GM19023 (cell line): ENCODE results near the gene SLAMF8.

Source experiments
- ATAC-seq: cut with Tn5 transposase; IDR thresholded peaks from one replicate; pipeline ENCODE4 v1.9.1; 2021; ENCODE audit warnings: mild to moderate bottlenecking, moderate library complexity; ENCODE audit not compliant: unreplicated experiment

The SLAMF8 gene

GRCh38 chr1:159826441-159827101 is at the start of gene SLAMF8:
Gene SLAMF8, plus strand, starts transcription at chr1:159826873. Its CDS starts 26 bp downstream, at chr1:159826899.
- ATAC-seq: no peak

DNA sequence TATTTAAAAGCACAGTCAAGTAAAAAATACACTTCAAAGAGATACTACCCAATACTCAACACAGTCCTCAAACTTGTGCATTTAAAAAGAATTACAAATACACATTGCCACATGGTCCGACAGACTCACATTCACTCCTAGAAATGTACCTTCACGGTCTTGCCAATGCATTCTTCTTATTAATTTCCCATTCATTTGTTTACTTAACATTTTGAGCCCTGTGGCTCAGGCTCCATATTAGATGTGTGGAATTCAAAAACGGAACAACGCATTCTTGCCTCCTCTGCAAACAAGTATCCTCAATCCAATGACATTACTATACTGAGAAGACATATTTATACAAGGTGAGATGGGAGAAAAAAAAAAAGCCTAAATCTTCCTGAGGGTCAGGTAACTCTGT is 48.4 kb upstream of the SLAMF8 start:
- ATAC-seq: no peak

DNA sequence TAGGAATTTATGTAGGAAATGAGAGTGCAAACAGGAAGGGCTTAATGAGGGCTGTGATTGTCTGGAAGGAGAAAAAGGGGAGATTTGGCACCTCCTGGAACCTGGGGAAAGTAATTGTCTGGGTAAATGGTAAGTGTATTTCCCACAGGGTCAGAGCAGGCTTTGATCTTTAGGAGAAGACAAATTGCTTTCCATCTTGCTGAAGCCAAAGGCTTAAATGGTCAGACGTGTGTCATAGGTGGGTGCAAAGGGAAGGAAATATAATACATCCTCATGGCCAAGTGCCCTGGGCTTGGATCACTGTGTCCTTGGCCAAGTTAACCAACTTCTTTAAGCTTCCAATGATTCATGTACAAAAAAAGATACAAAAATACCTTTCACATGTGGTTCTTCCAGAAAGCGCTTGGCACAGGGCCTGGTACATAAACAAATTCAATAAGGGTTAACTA is 47.2 kb upstream of the SLAMF8 start:
- no peak for ATAC-seq

DNA sequence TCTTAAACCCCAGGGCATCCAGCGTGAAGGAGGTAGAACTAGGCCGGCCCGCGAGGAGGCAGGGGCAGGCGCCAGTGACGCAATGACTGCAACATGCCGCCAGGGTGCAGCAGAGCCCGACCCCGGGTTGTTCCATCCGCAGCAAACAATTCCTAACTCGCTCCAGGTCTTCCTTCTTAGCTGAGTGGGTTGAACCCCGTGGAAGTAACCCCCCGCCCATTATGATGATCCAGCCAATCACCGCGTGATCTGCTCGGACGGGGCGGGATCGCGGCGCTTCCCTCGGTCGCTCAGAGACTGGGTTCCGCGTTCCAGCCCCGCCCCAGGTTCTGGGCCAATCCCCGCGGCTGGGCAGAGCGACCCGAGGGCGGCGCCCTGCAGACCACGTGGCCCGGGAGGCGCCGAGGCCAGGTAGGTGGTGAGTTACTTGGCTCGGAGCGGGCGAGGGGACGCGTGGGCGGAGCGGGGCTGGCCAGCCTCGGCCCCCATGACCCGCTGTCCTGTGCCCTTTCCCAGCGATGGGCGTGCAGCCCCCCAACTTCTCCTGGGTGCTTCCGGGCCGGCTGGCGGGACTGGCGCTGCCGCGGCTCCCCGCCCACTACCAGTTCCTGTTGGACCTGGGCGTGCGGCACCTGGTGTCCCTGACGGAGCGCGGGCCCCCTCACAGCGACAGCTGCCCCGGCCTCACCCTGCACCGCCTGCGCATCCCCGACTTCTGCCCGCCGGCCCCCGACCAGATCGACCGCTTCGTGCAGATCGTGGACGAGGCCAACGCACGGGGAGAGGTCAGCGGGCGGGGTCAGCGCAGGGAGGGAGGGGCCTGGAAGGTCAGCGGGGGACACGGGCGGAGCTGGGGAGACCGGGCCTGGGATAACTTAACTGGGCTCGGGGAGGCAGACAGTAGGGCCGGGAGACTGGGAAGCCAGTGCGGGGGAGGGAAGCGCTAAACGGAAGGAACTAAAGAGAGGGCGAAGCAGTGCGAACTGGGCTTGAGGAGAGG is 45.8 kb upstream of the SLAMF8 start, which contains the start of gene DUSP23:
Gene DUSP23 (plus strand): TSS at position 380 of the 1,000 bp plus-strand sequence. CDS start 139 bp downstream, at position 519.
- ATAC-seq: peak; percentile 99

DNA sequence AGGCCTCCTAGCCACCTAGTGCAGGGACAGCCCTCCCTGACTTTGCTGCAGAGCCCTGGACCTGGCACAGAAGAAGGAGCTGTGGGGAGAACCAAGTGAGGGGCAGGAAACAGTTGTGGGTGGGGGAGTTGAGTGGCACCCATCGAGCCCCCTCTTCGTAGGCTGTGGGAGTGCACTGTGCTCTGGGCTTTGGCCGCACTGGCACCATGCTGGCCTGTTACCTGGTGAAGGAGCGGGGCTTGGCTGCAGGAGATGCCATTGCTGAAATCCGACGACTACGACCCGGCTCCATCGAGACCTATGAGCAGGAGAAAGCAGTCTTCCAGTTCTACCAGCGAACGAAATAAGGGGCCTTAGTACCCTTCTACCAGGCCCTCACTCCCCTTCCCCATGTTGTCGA is 44.7 kb upstream of the SLAMF8 start:
- ATAC-seq: no peak

GRCh38 chr1:159783724-159784123 is 42.9 kb upstream of the SLAMF8 start:
- ATAC-seq: no peak

DNA sequence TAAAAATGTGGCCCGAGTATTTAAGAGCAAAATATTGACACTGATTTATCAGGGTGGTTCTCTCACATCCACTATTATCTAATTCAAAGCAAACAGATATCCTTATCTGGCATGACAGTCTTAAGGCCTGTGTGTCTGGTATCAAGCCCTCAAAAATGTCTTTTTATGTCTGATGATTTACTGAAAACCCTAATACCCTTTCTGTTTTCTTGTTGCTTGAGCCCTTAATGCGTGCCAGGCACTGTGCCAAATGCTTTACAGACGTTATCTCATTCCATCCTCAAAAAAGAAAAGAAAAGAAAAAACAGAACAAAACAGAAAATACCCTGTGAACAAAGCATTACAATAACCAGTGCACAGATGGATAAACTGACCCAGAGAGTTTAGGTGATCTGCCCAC is 40.2 kb upstream of the SLAMF8 start:
- ATAC-seq: no peak

GRCh38 chr1:159786966-159787365 is 39.7 kb upstream of the SLAMF8 start:
- ATAC-seq: no peak

DNA sequence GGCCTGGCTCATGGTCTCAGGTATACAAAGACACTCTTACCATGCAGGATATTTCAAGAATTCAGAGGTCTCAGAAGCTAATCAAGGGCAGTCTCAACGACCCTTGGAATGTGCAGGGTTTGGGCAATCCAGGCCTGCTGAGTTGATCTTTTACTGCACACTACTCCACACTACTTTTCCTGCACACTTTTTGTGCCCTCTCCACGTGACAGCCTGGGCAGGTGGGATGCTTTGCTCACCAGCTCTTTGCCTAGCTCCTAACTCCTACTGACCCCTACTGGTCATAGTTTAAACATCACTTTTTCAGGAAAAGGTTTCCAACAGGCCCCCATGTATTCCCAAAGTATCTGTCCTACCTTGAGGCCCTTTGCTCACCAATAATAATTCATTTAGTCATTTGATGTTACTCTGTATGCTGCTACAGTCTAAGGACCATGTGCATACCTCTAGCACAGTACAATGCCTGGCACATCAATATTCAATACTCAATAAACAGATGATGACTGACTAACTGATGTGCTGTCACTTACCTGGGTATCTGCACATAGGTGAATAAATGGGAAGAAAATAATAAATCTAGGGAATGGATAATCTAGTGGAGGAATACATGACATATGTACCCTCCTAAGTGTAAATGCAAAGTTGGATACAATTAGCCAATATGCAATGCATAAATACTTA is 36.3 kb upstream of the SLAMF8 start:
- ATAC-seq: no peak

DNA sequence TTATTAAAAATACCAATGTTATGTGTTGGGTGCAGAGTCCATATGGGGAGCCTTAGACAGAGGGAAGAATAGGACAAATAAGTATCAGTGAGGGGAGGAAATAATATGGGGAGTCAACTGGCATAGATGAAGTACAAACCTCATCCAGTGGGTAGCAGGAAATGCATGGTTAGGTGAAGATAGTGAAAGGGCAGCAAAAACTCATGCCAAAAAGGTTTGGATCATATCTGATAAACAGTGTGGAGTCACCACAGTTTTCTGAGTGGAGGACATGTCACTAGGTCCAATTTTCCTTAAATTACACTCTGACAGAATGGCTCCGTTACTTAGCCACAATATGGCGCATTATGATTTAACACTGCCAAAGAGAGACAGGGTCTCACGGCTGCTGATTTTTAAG is 35.6 kb upstream of the SLAMF8 start:
- no peak for ATAC-seq

GRCh38 chr1:159791461-159791860 is 35.2 kb upstream of the SLAMF8 start:
- no peak for ATAC-seq

- no peak for ATAC-seq
Observed at GRCh38 chr1:159795534-159795933, 31.1 kb upstream of the SLAMF8 start.

DNA sequence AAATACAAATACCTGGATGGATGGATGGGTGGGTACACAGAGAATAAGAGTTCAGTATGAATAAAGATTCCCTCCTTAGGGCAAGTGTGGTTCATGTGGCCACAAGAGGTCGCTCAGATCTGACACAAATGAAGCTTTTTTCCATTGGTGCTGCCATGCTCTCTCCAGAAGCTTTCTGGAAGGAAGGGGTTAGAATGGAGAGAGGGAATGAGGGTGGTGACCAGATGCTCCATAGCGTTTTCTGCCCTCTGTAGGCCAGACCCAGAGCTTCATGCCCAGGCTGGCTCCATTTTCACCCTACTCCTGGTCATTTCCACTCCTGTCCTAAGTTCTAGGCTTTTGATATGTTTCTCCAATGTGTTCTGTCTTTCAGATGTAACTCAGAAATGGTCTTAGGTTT is 27.8 kb upstream of the SLAMF8 start:
- ATAC-seq: no peak

- no peak for ATAC-seq
Observed at GRCh38 chr1:159799446-159799985, 27.2 kb upstream of the SLAMF8 start.

- no peak for ATAC-seq
Observed at GRCh38 chr1:159800177-159800930, 26.3 kb upstream of the SLAMF8 start.

- ATAC-seq: no peak
Observed at GRCh38 chr1:159802111-159802510, 24.6 kb upstream of the SLAMF8 start, which contains the start of gene FCRL6. Gene FCRL6, plus strand, starts transcription at chr1:159802360. Its CDS starts 65 bp downstream, at chr1:159802425.

DNA sequence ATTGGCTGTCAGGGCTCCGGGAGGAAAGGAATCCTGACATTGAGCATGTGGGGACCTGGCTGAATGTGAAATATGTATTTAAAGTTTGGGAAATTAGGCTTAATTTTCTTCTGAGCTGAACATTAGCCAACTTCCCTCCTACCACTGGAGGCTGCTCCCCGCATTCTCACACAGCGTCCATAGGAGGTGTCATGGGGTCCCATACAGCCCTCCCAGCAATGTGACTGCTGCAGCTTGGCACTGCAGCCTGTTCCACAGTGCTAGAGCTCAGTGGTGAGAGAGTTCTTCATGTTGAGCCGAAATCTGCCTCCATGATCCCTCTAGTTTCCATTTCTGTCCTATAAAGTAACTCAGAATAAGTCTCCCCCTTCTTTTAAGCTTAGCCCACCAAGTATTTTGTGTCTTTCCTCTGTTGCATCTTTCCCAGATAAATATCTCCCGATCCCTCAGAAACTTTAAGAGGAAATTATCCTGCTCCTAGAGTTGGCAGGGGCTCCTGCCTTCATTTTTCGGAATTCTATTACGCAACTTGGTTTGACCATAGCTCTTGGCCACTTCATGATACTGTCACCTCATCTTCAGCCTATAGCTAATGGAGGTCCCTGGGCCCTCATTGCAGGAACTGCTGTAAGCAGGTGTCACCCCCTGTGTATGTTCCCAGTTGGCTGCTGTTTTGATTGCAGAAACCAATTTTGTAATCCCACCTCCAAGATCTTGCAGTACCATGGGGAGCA is 22.6 kb upstream of the SLAMF8 start:
- no peak for ATAC-seq

DNA sequence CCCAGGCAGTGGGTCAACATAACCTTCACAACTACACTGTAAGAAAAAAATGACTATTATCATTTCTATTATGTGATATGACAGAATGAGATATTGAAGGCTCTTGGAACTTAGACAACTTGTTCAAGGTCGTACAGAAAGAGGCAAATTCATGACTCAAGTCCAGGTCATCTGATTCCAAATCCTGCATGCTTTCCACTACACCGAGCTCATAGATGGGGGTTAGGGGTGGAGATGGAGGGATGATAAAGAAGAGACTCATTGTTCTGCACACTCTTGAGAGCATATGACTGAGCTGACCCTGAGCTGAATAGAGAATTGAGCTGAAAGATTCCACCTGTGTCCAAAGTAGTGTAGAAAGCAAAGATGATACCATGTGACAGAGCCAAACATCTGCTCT is 21.7 kb upstream of the SLAMF8 start:
- no peak for ATAC-seq

GRCh38 chr1:159815926-159816325 is 10.7 kb upstream of the SLAMF8 start:
- ATAC-seq: no peak
